Astrocyte of the cerebellum (primary cell): Measurements from ENCODE around the gene NTN1.

Experiments used
- DNase-seq: peaks from one replicate; pipeline ENCODE4 v3.0.0-alpha.2; 2011; ENCODE audit warnings: low read depth
- H3K4me3 ChIP-seq: 2 replicates; pipeline ENCODE4 v1.5.1; 2011; ENCODE audit warnings: mild to moderate bottlenecking, low read depth, low read length, moderate library complexity
- in situ Hi-C: cut with HindIII; loops from 2 replicates; pipeline ENCODE4 v1.10.0; 2017; ENCODE audit warnings: low sequenced_read_pairs
- TF ChIP-seq, protein P1 (sequence below): IDR thresholded peaks from 2 replicates; pipeline ENCODE4 v1.5.1; 2012; ENCODE audit warnings: low read length, low read depth, moderate library complexity, mild to moderate bottlenecking; ENCODE audit errors: missing control alignments

Gene NTN1

DNA sequence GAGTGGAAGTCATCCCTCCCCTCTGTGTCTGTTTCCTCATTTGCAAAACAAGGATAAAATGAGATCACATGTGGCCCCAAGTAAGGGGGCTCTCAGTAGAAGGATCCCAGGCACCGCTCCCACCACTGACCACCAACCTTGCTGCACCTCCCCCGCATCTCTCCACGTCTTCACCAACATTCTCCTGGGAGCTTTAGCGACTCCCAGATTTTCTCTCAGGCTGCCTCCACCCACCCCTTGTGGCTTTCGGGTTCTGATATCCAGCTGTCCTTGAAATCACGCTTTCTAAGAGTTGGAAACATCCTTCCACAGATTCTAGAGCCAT is 16.4 kb upstream of the NTN1 start:
- in situ Hi-C loops, result no loop called here
- DNase-seq, result no peak
- H3K4me3 ChIP-seq, result no peak overlapping the region
- TF ChIP-seq, protein P1, sequence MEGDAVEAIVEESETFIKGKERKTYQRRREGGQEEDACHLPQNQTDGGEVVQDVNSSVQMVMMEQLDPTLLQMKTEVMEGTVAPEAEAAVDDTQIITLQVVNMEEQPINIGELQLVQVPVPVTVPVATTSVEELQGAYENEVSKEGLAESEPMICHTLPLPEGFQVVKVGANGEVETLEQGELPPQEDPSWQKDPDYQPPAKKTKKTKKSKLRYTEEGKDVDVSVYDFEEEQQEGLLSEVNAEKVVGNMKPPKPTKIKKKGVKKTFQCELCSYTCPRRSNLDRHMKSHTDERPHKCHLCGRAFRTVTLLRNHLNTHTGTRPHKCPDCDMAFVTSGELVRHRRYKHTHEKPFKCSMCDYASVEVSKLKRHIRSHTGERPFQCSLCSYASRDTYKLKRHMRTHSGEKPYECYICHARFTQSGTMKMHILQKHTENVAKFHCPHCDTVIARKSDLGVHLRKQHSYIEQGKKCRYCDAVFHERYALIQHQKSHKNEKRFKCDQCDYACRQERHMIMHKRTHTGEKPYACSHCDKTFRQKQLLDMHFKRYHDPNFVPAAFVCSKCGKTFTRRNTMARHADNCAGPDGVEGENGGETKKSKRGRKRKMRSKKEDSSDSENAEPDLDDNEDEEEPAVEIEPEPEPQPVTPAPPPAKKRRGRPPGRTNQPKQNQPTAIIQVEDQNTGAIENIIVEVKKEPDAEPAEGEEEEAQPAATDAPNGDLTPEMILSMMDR, result no peak

- TF ChIP-seq, protein P1, result no peak
- in situ Hi-C loops, result no loop called here
- no peak for DNase-seq
- no peak overlapping the region for H3K4me3 ChIP-seq
These were observed 15.0 kb upstream of the NTN1 start for GRCh38 chr17:9006175-9006767.

GRCh38 chr17:9007052-9007714 is 14.1 kb upstream of the NTN1 start:
- no peak for DNase-seq
- TF ChIP-seq, protein P1, result no peak
- in situ Hi-C loops, result no loop called here
- no peak overlapping the region for H3K4me3 ChIP-seq

- no peak for DNase-seq
- H3K4me3 ChIP-seq, result no peak overlapping the region
- TF ChIP-seq, protein P1, result no peak
- in situ Hi-C loops, result no loop called here
These were observed 12.2 kb upstream of the NTN1 start for GRCh38 chr17:9009096-9009495.

DNA sequence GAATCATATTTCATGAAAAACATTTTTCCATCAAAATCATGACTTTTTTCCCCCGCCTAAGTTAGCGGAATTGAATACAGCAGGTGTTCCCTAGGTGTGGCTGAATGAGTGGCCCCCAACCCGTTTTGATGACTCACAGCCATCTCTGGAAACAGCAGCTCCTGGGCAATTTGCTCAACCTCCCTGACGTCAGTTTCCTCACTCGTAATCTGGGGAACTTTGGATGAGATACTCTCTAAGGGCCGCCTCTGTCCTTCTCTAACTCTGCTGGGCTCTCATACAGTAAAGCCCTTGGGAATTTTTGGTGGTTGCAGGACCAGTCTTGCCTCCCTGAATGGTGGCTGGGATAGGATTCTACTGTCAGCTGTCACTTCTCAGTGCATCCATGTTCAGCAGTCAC is 11.6 kb upstream of the NTN1 start:
- in situ Hi-C loops, result no loop called here
- H3K4me3 ChIP-seq, result no peak overlapping the region
- no peak for DNase-seq
- TF ChIP-seq, protein P1, result no peak

DNA sequence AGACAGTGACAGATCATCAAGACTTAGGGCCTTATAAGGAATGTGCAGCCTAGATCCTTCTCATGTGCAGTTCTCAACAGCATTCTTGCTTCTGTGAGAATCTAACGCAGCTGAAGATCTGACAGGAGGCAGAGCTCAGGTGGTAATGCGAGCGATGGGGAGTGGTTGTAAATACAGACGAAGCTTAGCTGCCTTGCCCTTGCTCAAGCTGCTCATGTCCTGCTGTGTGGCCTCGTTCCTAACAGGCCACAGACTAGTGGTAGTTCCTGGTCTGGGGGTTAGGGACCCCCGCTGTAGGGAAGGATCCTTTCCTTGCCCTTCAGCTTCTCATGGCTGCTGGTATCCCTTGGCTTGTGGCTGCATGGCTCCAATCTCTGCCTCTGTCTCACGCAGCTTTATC is 10.3 kb upstream of the NTN1 start:
- in situ Hi-C loops, result no loop called here

More for the DNA sequence above, 10.3 kb upstream of the NTN1 start:
- TF ChIP-seq, protein P1, result no peak
- no peak for DNase-seq
- H3K4me3 ChIP-seq, result no peak overlapping the region
